B cell (primary cell): ENCODE results near the gene UCHL1. TPM values are rescaled to one million over a fixed set of nuclear protein-coding genes. Genes with fewer than 3 reads are reported as not detected.

ENCODE experiments used
- ATAC-seq: fragments of 200-7000 bp; cut with Tn5 transposase; one replicate; pipeline ENCODE4 v1.10.0; 2021; ENCODE audit warnings: low read depth, mild to moderate bottlenecking, moderate number of reproducible peaks, moderate library complexity
- CTCF ChIA-PET: fragments of 350-600 bp; sonication (Branson Sonifier 250); formaldehyde crosslinking; loops from one replicate; lab custom pipeline; 2021; ENCODE audit warnings: antibody characterized with exemption, inconsistent platforms; lab: Charles Lee
- POLR2A ChIA-PET: fragments of 350-600 bp; sonication (Branson Sonifier 250); formaldehyde crosslinking; loops from one replicate; lab custom pipeline; 2021; ENCODE audit warnings: antibody characterized with exemption; lab: Charles Lee
- DNase-seq: peaks from one replicate; pipeline ENCODE4 v3.0.0; 2013
- H2AFZ ChIP-seq: 2 replicates; pipeline ENCODE4 v1.6.1; 2012; ENCODE audit warnings: mild to moderate bottlenecking, low read depth, low read length; ENCODE audit not compliant: insufficient read depth, poor library complexity, severe bottlenecking
- H3K27ac ChIP-seq, 2 donors: 1 replicate in 1 of 2; 2 replicates in 1 of 2; pipeline ENCODE4 v1.5.1; 2012 to 2013; ENCODE audit warnings: low read length in 2 of 2, mild to moderate bottlenecking in 2 of 2, moderate library complexity in 1 of 2
- H3K27me3 ChIP-seq, 4 experiments: fragments of 200-600 bp in 1 of 4; sonication (generic) in 1 of 4; replicated peaks in 1 of 4; 1 replicate in 2 of 4; 2 replicates in 2 of 4; pipeline versions ENCODE4 v1.6.1 to v1.7.0; 2013 to 2016; ENCODE audit warnings: low read length in 3 of 4, mild to moderate bottlenecking in 2 of 4, mixed read lengths in 1 of 4, moderate library complexity in 1 of 4; ENCODE audit not compliant: insufficient read depth in 4 of 4, control insufficient read depth in 3 of 4; ENCODE audit errors: control extremely low read depth in 1 of 4
- H3K36me3 ChIP-seq, 2 experiments: replicated peaks in 1 of 2; 1 replicate in 1 of 2; 2 replicates in 1 of 2; pipeline versions ENCODE4 v1.6.1 to v1.7.1; 2013; ENCODE audit warnings: low read length in 1 of 2; ENCODE audit not compliant: insufficient read depth in 2 of 2, control insufficient read depth in 1 of 2; ENCODE audit errors: control extremely low read depth in 1 of 2, extremely low read depth in 1 of 2
- H3K4me1 ChIP-seq, 2 donors: fragments of 200-600 bp in 1 of 2; sonication (generic) in 1 of 2; 1 replicate in 1 of 2; 2 replicates in 1 of 2; pipeline versions ENCODE4 v1.5.1 to v1.6.1; 2013 to 2017; ENCODE audit warnings: low read length in 2 of 2; ENCODE audit not compliant: control insufficient read depth in 2 of 2, insufficient read depth in 2 of 2
- H3K4me2 ChIP-seq: replicated peaks from 2 replicates; pipeline ENCODE3; 2012; ENCODE audit warnings: mild to moderate bottlenecking, low read depth, low read length; ENCODE audit not compliant: poor library complexity, severe bottlenecking
- H3K4me3 ChIP-seq, 5 experiments: fragments of 200-600 bp in 1 of 5; sonication (generic) in 1 of 5; 1 replicate in 3 of 5; 2 replicates in 2 of 5; pipeline versions ENCODE4 v1.5.1 to v1.7.0; 2011 to 2016; ENCODE audit warnings: low read length in 4 of 5, mild to moderate bottlenecking in 4 of 5, low read depth in 2 of 5, control low read depth in 1 of 5, moderate library complexity in 1 of 5; ENCODE audit not compliant: insufficient read depth in 1 of 5; ENCODE audit errors: control extremely low read depth in 1 of 5, extremely low read depth in 1 of 5
- H3K79me2 ChIP-seq: fragments of 200-600 bp; sonication (generic); one replicate; pipeline ENCODE4 v1.6.0; 2016; ENCODE audit warnings: low read length; ENCODE audit not compliant: control insufficient read depth, insufficient read depth
- H3K9ac ChIP-seq: fragments of 200-600 bp; sonication (generic); 2 replicates; pipeline ENCODE4 v1.6.1; 2017; ENCODE audit warnings: mild to moderate bottlenecking, low read length, moderate library complexity
- H3K9me3 ChIP-seq, 3 donors: one replicate each; pipeline versions ENCODE4 v1.6.1 to v1.7.1; 2013; ENCODE audit warnings: low read length in 2 of 3; ENCODE audit not compliant: control insufficient read depth in 2 of 3, insufficient read depth in 1 of 3; ENCODE audit errors: control extremely low read depth in 1 of 3
- H4K20me1 ChIP-seq: 2 replicates; pipeline ENCODE4 v1.6.0; 2012; ENCODE audit warnings: mild to moderate bottlenecking, low read length; ENCODE audit not compliant: insufficient read depth, control insufficient read depth, poor library complexity, severe bottlenecking
- H3K27ac Mint-ChIP-seq: one replicate; pipeline ENCODE4 v1.8.0; 2021; ENCODE audit warnings: mixed read lengths
- H3K27me3 Mint-ChIP-seq: one replicate; pipeline ENCODE4 v1.8.0; 2021; ENCODE audit warnings: mixed read lengths
- H3K4me1 Mint-ChIP-seq: one replicate; pipeline ENCODE4 v1.8.0; 2021; ENCODE audit warnings: mixed read lengths
- H3K4me3 Mint-ChIP-seq: one replicate; pipeline ENCODE4 v1.8.0; 2021; ENCODE audit warnings: mixed read lengths
- H3K9me3 Mint-ChIP-seq: one replicate; pipeline ENCODE4 v1.8.0; 2022; ENCODE audit warnings: mixed read lengths; ENCODE audit not compliant: insufficient read depth
- CTCF ChIP-seq: fragments of 200-600 bp; IDR thresholded peaks from one replicate; pipeline ENCODE4 v1.8.0; 2022; ENCODE audit warnings: antibody characterized with exemption, mild to moderate bottlenecking
- EZH2 ChIP-seq: IDR thresholded peaks from 2 replicates; pipeline ENCODE4 v1.6.1; 2012; ENCODE audit warnings: borderline replicate concordance, low read depth, mild to moderate bottlenecking, moderate library complexity, low read length; ENCODE audit not compliant: insufficient read depth, poor library complexity, severe bottlenecking
- WGBS: methylation state at CpG from one replicate; pipeline ENCODE4 v1.1.5; 2013; ENCODE audit warnings: missing lambda C conversion rate; ENCODE audit not compliant: insufficient coverage; 5-methylcytosine and 5-hydroxymethylcytosine counted together
- intact Hi-C: fragments of 100-400 bp; cut with micrococcal nuclease; formaldehyde crosslinking; loops from one replicate; pipeline ENCODE4 v1.10.0; 2022
- polyA minus RNA-seq: library from RNA; depleted of rRNA, polyadenylated mRNA; stranded (reverse); fragments of >200 nt; gene quantifications from 2 replicates; pipeline ENCODE4 v1.2.3, GENCODE V29; 2012
- polyA plus RNA-seq: library from polyadenylated mRNA; depleted of rRNA; stranded (reverse); fragments of >200 nt; gene quantifications from 2 replicates; pipeline ENCODE4 v1.2.3, GENCODE V29; 2012
- total RNA-seq, 2 donors: library from RNA; stranded (reverse); fragments of 120-200 nt in 1 of 2; gene quantifications; 1 replicate in 1 of 2; 2 replicates in 1 of 2; pipeline versions ENCODE4 v1.2.3 to v1.2.4, GENCODE V29; 2013 to 2022

Gene UCHL1
- 0.47 and 0.53 TPM in 2 replicates for total RNA-seq
- total RNA-seq (2013): 1.1 TPM
- polyA plus RNA-seq: 0.84 and 1.5 TPM in 2 replicates
- polyA minus RNA-seq: 0.36 and 0.60 TPM in 2 replicates

DNA sequence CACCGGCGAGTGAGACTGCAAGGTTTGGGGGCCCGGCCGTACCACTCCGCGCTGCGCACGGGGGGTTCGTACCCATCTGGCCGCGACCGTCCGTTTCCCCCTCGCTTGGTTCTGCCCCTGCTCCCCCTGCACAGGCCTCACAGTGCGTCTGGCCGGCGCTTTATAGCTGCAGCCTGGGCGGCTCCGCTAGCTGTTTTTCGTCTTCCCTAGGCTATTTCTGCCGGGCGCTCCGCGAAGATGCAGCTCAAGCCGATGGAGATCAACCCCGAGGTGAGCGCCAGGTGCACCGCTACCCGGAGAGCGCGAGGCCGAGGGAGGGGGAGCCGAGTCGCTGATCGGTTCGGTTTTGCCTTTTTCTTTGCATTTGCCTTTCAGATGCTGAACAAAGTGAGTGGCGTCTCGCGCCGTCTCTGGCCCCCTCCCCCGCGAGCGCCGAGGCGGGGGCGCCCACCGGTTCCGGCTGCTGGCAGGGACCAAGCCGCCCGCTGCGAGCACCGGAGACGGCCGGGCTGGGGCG is at the start of gene UCHL1:
Gene UCHL1 (plus strand): TSS at position 189 of the 517 bp plus-strand sequence. CDS start 49 bp downstream, at position 238.
- ATAC-seq: peak; percentile 31
- H3K4me2 ChIP-seq: peak within 1 kb of the TSS; percentile 71
- intact Hi-C loops: no loop called here
- H3K27me3 ChIP-seq: peaks cover 0 to 35% (median 19%) of the 10 kb centered on the region in 4 experiments
- peak within 1 kb of the TSS; percentile 62 for H2AFZ ChIP-seq
- peak within 1 kb of the TSS; percentile 48 for H3K9ac ChIP-seq
- Mint-ChIP-seq H3K27me3 (peaks cover 41% of the 10 kb centered on the region), H3K4me3 (peak within 1 kb of the TSS; percentile 81), H3K27ac (no peak within 1 kb of the TSS), H3K4me1 (peaks cover 20% of the 10 kb centered on the region), H3K9me3 (no peaks in the 10 kb centered on the region)
- DNase-seq: peak; percentile 25
- peaks cover 13 to 18% of the 10 kb centered on the region in 2 donors for H3K4me1 ChIP-seq
- no peak within 1 kb of the TSS for H3K27ac ChIP-seq
- no peaks in the 10 kb centered on the region for H3K79me2 ChIP-seq
- peaks cover 0 to 5% (median 0%) of the 10 kb centered on the region in 3 donors for H3K9me3 ChIP-seq
- 4% methylated on average over 55 of the region's 55 CpGs for WGBS
- no peaks in the 10 kb centered on the region for H4K20me1 ChIP-seq
- POLR2A ChIA-PET: no interaction called here
- no peak for TF ChIP-seq CTCF
- TF ChIP-seq EZH2: no peak
- H3K4me3 ChIP-seq: peak within 1 kb of the TSS in 3 of 5 experiments; percentile 19 to 25 (median 20)
- H3K36me3 ChIP-seq: no peaks in the 10 kb centered on the region
- CTCF ChIA-PET: no interaction called here

- peaks cover 25% of the 10 kb centered on the region for H3K27me3 Mint-ChIP-seq
- H3K79me2 ChIP-seq: no peaks in the 10 kb centered on the region
- intact Hi-C loops: no loop called here
- ChIA-PET CTCF (no interaction called here), POLR2A (no interaction called here)
- H3K9me3 Mint-ChIP-seq: no peaks in the 10 kb centered on the region
- H3K4me3 ChIP-seq: no peak overlapping the region
- H3K27me3 ChIP-seq: peaks cover 0 to 11% (median 3%) of the 10 kb centered on the region in 4 experiments
- no peaks in the 10 kb centered on the region for H3K36me3 ChIP-seq
- H3K4me2 ChIP-seq: no peak overlapping the region
- H2AFZ ChIP-seq: no peak overlapping the region
- no peaks in the 10 kb centered on the region for H4K20me1 ChIP-seq
- no peak overlapping the region for H3K27ac ChIP-seq
- no peaks in the 10 kb centered on the region for H3K4me1 Mint-ChIP-seq
- no peak for ATAC-seq
- DNase-seq: no peak
- no peak overlapping the region for H3K27ac Mint-ChIP-seq
- no peaks in the 10 kb centered on the region for H3K9me3 ChIP-seq
- no peak overlapping the region for H3K4me3 Mint-ChIP-seq
- no peaks in the 10 kb centered on the region for H3K4me1 ChIP-seq
- no peak overlapping the region for H3K9ac ChIP-seq
- TF ChIP-seq EZH2 (no peak), CTCF (no peak)
Observed at GRCh38 chr4:41207291-41207831, 49.4 kb upstream of the UCHL1 start.
